Mucosa of gallbladder (tissue), 1 donor: ENCODE measurements around the gene ASNS. TPM values are rescaled to one million over a fixed set of nuclear protein-coding genes. Genes with fewer than 3 reads are reported as not detected.
"Not testable (repeated sequence)": the region's sequence is repeated elsewhere in the genome, so short reads cannot be mapped to it uniquely, and the experiment has no call there.

Experiments used
- DNase-seq: peaks from one replicate; pipeline ENCODE4 v3.0.0-alpha.2; 2020; ENCODE audit warnings: low spot score
- total RNA-seq: library from RNA; stranded (reverse); gene quantifications from one replicate; pipeline ENCODE4 v1.2.1, GENCODE V29; 2021
- donor health status: DM: no; HTN: no; CAD: no.

The ASNS gene, protein sequence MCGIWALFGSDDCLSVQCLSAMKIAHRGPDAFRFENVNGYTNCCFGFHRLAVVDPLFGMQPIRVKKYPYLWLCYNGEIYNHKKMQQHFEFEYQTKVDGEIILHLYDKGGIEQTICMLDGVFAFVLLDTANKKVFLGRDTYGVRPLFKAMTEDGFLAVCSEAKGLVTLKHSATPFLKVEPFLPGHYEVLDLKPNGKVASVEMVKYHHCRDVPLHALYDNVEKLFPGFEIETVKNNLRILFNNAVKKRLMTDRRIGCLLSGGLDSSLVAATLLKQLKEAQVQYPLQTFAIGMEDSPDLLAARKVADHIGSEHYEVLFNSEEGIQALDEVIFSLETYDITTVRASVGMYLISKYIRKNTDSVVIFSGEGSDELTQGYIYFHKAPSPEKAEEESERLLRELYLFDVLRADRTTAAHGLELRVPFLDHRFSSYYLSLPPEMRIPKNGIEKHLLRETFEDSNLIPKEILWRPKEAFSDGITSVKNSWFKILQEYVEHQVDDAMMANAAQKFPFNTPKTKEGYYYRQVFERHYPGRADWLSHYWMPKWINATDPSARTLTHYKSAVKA
- total RNA-seq: 21.1 TPM

DNA sequence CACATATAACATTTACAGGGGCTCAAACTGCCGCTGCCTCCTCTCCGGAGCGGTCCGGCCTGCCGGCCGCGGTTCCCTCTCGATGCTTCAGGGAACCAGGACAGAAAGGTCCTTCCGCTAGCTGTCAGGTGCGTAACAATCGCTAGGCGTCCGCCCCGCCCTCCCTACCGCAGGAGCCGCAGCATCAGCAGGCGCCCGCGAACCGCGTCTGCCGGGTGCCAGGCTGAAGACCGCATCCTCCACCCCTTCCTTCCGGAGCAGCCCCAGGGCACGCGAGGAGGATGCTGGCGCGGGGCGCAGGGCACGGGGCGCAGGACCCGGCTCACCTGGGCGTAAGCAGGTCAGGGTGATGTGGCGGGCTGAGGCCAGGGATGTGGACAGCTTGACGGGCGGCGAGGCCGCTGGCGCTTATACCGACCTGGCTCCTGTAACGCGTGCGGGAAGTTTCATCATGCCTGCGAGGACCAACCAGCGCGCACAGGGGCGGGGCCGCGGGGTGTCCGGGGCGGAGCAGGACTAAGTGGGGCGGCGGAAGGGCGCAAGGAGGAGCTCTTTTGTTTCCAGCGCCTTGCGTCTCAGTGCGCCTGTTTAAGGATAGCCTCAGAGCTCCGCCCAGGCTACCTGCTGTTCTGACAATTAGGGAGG lies at the start of gene ASNS:
ASNS (minus strand) TSS at position 384 of the 645 bp plus-strand sequence. CDS start 3,252 bp downstream, outside the sequence.
- peak; percentile 91 for DNase-seq

GRCh38 chr7:97921254-97921653 lies 49.0 kb upstream of the ASNS start:
- not testable (repeated sequence) for DNase-seq

DNA sequence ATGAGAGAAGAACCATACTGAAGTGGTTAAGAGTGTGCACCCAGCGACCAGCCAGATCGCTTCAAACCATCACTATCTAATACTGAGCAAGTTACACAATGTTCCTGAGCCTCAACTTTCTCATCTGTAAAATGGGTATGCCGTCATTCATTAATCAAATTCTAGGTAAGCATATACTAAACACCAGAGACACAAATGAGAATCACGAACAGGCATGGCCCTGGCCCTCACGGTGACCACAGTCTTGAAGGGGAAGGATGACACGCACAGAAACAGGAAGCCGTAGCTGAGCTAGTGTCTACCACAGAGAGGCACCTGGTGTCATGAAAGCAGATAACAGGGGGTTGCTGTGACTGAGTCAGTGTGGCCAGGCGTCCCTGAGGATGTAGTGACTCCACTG lies 43.1 kb upstream of the ASNS start:
- DNase-seq: not testable (repeated sequence)

- not testable (repeated sequence) for DNase-seq
Measured at GRCh38 chr7:97912294-97912693, 40.1 kb upstream of the ASNS start.

DNA sequence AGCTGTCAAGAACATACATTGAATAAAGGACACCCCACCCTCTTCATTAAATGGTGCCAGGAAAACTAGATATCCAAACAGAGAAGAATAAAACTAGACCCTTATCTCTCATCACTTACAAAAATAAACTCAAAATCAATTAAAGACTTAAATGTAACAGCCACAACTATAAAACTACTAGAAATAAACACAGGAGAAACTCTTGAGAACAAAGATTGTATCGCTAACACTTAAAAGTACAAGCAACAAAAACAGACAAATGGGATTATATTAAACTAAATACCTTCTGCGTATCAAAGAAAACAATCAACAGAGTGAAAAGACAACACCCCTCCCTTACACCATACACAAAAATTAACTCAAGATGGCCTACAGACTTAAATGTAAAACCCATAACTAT lies 24.7 kb upstream of the ASNS start:
- not testable (repeated sequence) for DNase-seq

DNA sequence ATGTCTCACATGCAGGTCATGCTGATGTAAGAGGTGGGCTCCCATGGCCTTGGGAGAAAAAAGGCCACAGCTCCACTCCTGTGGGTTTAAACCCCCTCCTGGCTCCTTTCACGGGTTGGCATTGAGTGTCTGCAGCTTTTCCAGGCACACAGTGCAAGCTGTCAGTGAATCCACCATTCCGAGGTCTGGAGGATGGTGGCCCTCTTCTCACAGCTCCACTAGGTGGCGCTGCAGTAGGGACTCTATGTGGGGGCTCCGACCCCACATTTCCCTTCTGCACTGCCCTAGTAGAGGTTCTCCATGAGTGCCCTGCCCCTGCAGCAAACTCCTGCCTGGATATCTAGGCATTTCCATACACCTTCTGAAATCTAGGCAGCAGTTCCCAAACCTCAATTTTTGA lies 19.5 kb upstream of the ASNS start:
- not testable (repeated sequence) for DNase-seq

- not testable (repeated sequence) for DNase-seq
Measured at GRCh38 chr7:97879527-97879926, 7.3 kb upstream of the ASNS start.

- not testable (repeated sequence) for DNase-seq
Measured at GRCh38 chr7:97874894-97875293, 2.7 kb upstream of the ASNS start.

GRCh38 chr7:97873606-97874005 lies 1.4 kb upstream of the ASNS start:
- no peak for DNase-seq

DNA sequence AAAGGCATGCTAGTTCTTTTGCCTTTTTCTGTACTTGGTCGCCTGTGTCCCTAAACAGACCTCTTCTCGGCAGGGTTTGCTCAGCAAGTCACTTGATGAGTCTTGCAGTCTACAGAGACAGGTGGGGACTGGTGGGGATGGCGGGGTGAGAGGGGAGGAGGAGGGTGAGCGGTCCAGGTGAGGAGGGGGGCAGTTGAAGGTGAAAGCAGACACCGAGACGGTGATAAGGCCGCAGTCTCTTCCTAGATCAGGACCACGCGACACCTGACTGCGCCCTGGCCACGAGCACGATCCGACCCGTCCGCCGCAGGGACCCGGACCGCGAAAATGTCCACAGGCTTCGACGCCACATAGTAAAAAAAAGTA lies 566 bp downstream of the ASNS start:
- no peak for DNase-seq

DNA sequence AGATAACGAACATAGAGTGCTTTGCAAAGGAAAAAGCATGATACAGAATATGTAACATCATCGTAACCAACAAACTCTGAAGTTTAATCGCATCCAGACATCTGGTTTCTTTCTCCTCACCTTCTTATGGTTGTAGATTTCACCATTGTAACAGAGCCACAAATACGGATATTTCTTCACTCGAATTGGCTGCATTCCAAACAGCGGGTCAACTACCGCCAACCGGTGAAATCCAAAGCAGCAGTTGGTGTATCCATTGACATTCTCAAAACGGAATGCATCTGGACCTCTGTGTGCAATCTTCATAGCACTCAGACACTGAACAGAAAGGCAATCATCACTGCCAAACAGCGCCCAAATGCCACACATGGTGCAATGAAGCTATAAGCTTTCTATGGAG lies 3.4 kb downstream of the ASNS start:
- no peak for DNase-seq

GRCh38 chr7:97868314-97868713 lies 3.9 kb downstream of the ASNS start:
- DNase-seq: no peak

DNA sequence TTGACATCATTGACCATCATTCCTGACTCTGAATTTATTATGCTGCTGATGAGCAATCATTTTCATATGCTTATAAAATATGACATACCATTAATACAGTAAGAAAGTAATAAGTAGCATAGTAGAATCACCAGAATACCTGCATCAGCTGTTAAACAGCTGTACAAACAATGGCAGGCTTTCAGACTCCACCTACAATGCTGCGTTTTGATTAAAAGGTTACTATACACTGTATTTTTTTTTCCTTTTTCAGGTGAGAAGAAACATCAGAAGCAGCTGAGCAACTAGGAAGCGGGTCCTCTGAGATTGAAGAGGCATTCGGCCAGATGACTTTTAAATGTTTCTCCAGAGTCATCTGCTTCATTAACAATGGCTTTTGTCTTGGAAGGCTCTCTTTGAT lies 7.1 kb downstream of the ASNS start:
- no peak for DNase-seq

- no peak for DNase-seq
Measured at GRCh38 chr7:97859606-97860204, 12.5 kb downstream of the ASNS start.

DNA sequence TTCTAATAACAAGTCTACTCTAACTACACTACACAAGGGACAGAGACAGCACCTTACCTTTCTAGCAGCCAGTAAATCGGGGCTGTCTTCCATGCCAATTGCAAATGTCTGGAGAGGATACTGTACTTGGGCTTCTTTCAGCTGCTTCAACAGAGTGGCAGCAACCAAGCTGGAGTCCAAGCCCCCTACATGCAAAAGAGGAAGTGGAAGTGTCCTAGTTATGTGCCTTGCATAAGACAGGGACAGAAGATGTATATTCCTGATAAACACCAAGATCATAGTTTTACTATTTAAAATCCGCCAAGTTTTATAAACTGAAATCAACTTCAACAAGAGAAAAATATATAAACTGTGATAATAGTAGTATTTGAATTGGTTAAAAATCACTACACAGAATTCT lies 14.0 kb downstream of the ASNS start:
- no peak for DNase-seq

GRCh38 chr7:97857544-97857943 lies 14.7 kb downstream of the ASNS start:
- DNase-seq: no peak

DNA sequence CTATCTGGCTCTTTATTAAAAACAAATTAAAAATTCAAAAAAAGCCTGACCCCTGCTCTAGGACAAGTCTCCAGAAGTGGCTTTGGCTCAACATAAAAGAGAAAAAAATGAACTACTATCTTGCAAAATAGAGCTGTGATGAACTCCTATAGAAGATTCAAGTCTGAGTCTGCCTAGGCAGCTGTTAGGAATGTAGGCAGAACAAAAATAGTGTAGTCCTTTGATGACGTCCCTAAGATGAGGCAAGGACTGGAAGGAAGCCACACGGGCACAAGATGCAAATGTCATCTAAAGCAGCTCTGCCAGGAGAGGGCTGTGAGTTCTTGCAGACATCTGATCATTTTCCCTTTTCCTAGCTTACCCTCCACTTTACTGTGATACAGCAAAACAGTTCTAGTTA lies 20.5 kb downstream of the ASNS start:
- peak; percentile 34 for DNase-seq

- not testable (repeated sequence) for DNase-seq
Measured at GRCh38 chr7:97850262-97851031, 21.8 kb downstream of the ASNS start.

GRCh38 chr7:97847791-97848190 lies 24.4 kb downstream of the ASNS start:
- DNase-seq: no peak

- DNase-seq: no peak
Measured at GRCh38 chr7:97846945-97847344, 25.3 kb downstream of the ASNS start.

- no peak for DNase-seq
Measured at GRCh38 chr7:97845622-97846203, 26.5 kb downstream of the ASNS start.
